T47D (cell line): ENCODE results near the gene VEGFC.

Experiments used
- DNase-seq, 2 experiments: peaks; one replicate each; pipeline versions ENCODE4 v3.0.0 to v3.0.0-alpha.2; 2011 to 2012; ENCODE audit warnings: low read depth in 1 of 2, low spot score in 1 of 2
- JUND ChIP-seq: IDR thresholded peaks from 2 replicates; pipeline ENCODE4 v1.6.1; 2012; ENCODE audit warnings: low read depth
- in situ Hi-C: cut with HindIII; loops from 2 replicates; pipeline ENCODE4 v1.10.0; 2016; ENCODE audit warnings: low sequenced_read_pairs, low pct_unique_long_range_greater_than_20kb

The VEGFC gene

DNA sequence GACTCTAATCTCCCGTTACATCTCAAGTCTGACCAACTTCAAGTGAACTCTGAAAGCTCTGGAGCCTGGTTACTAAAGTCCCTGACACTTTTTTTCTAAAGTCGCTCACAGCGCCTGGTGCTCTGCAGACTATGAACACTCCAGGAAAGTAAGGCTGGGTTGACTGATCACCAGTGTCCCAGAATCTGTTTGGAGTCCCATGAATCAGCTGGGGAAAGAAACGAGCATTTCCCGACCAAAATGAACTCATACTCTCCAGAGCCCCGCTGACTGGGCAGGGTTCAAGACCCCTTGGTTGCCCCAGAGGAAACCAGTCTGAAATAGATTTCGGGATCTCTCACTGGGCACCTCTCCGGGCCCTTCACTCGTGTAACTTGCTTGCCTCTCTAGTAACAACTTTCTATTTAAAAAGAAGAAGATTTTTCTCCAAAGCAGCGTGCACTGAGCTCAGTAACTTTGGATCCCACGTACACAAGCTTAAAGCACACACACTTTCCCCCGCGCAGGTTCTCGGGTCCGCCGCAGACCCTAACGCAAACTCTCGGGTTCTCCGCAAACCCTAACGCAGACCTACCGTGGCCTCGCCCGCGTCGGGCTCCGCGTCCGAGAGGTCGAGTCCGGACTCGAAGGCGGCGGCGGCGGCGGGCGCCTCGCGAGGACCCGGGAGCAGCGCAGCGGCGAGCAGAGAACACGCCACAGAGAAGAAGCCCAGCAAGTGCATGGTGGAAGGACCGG is 964 bp downstream of the VEGFC start:
- in situ Hi-C loops: no loop called here
- no peak for TF ChIP-seq JUND
- DNase-seq: peak; percentile 17 to 37

DNA sequence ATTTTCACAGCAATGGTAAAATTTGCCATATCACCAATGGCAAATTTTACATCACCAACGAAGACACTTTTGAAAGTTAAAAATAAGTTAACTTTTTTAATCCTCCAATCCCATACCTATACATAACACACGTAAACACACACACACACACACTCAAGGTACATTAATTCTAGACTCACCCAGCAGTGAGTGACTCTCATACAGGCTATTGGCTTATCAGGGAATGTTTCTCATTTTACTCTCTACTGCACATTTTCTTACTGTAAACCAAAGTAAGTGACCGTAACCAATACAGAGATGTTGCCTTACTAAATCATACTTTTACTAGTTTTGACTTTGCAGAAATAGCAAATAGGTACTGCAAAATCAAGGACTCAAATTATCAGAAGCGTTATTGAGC is 2.3 kb downstream of the VEGFC start:
- TF ChIP-seq JUND: no peak
- in situ Hi-C loops: no loop called here
- no peak for DNase-seq

DNA sequence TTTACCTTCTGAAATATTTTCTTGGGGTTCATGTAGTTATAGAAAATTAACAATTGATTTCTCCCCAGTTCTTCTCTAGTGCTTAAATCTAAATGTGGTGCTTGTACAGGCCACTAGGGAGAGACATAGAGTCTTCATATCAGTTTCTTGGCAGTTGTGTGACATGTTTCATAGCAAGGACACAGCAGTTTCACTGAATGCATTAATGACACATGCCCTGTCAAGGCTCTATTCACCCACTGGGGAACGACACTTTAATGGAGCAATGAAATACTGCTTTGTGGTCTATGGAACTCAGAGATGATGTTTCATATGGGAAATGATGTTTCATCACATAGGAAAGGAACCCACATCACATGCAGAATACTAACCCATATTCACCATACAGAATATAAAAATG is 2.8 kb downstream of the VEGFC start:
- in situ Hi-C loops: no loop called here
- peak; percentile 60 to 61 for DNase-seq
- TF ChIP-seq JUND: no peak

DNA sequence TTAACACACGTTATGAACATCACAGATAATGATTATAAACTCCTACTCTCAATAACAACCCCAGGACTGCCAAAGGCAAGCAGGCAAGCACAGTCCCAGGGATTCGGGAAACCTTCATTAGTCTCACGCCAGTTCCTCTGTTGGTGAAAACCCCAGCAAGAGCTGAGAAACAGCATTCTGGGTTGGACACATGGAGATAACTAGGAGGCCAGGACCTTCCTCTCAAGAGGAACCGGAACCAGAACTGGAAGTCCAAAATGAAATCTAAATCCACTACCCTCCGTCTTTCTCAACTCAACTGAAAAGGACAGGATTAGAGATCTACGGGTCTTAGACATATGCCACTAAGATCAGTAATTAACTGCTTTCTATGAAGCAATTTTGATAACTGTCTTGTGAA is 3.8 kb downstream of the VEGFC start:
- DNase-seq: no peak
- in situ Hi-C loops: no loop called here
- TF ChIP-seq JUND: no peak

GRCh38 chr4:176788248-176788647 is 4.5 kb downstream of the VEGFC start:
- no peak for TF ChIP-seq JUND
- no peak for DNase-seq
- in situ Hi-C loops: no loop called here

DNA sequence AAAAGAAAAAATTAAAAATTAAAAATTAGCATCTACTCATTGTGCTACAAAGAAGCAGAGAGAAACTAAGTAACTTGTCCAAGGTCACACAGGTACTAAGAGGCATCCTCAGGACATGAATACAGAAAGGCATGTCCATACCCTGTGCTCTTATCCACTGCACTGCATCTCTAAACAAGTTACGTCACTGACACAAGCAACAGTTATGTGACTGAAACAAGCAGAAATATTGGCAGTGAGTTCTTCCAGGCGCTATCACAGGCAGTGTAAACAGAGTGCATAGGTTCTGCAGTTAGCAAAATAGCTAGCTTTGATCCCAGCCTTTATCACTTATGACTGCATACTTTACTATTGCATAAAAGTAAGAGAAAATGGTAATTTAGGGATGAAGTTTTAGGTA is 7.9 kb downstream of the VEGFC start:
- DNase-seq: no peak
- TF ChIP-seq JUND: no peak
- in situ Hi-C loops: no loop called here

- no peak for TF ChIP-seq JUND
- DNase-seq: no peak
- in situ Hi-C loops: no loop called here
Measured at GRCh38 chr4:176782794-176783193, 9.9 kb downstream of the VEGFC start.

GRCh38 chr4:176782191-176782590 is 10.5 kb downstream of the VEGFC start:
- in situ Hi-C loops: no loop called here
- no peak for DNase-seq
- no peak for TF ChIP-seq JUND

GRCh38 chr4:176781739-176782100 is 11.0 kb downstream of the VEGFC start:
- TF ChIP-seq JUND: no peak
- in situ Hi-C loops: no loop called here
- DNase-seq: no peak

DNA sequence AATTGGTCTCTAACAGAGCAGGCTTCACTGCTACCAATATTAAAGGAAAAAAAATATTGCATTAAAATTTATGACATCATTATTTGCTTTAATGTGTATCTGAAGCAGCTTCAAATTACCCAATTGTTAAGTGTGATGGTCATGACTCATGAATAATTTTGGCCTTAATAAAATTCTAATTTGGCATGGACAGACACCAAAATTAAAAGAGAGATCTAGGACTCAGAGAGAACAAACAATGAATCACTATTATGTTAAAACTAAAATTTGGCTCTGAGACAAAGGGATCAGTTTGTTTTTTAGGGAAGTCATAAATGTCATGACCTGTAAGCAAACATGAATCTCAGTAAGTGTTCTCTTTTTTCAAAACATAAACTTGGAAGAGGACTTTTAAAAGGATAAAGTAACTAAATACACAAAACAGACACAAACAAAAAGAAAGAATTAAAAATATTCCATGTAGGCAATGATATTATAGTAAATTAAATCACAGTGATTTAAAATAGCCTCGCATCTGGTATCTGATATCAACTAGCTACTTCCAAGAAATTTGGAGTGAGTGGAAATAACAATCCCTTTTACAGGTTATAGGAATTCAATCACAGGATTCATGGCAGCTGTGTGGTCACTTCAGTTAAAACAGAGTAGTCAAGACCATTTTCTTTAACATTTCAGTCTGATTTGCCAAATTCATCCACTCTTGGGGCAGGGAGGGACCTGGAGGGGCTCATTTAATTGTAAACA is 11.6 kb downstream of the VEGFC start:
- no peak for TF ChIP-seq JUND
- no peak for DNase-seq
- in situ Hi-C loops: no loop called here

DNA sequence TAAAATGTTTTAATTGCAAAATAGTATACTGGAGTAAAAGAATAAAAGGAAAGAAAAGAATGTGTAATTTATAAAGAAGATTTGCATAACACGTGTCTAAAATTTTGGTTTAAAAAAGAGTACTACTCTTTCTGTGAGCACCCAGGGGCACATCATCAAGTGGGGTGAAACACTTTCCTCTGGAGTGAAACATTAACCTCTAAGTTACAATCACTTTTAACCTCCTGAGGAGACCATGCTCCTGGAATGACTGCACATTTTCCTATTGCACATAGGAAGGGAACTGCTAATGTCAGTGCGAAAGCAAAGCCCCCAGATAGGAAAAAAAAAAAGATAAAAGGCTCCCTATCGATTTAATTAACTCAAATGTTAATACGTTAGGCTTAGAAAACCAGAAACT is 13.3 kb downstream of the VEGFC start:
- in situ Hi-C loops: no loop called here
- no peak for TF ChIP-seq JUND
- no peak for DNase-seq

DNA sequence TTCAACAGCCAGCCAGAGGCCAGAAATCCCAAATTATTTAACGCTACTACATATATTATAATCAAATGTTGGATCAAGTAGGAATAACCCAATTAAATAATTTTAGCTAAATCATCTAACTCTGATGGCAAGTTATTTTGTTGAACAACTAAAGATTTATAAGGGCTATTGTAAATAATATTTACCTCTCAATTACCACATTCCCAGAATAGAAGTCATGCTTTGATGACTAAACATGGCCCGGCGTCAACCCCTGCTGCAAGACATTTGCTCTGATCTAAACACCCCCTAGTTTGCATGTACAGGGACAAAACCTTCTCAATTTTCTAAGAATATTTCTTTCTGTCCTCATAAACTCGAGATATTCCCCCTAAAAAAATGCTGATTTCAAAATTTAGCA is 14.2 kb downstream of the VEGFC start:
- no peak for TF ChIP-seq JUND
- in situ Hi-C loops: no loop called here
- DNase-seq: no peak

- no peak for TF ChIP-seq JUND
- in situ Hi-C loops: no loop called here
- DNase-seq: no peak
Measured at GRCh38 chr4:176778063-176778462, 14.7 kb downstream of the VEGFC start.
